Activated CD4-positive, alpha-beta T cell treated with anti-CD3 and anti-CD28 coated beads, Interleukin-2, amount 10 ng/mL, durations not matched to agents 24 days and 14 days (primary cell): Measurements from ENCODE around the gene SUSD6. TPM values are rescaled to one million over a fixed set of nuclear protein-coding genes. Genes with fewer than 3 reads are reported as not detected.
A peak's percentile ranks its signal among the peaks of the same experiment; 100 is the strongest.
"Not testable (repeated sequence)": the region's sequence is repeated elsewhere in the genome, so short reads cannot be mapped to it uniquely, and the experiment has no call there.

Source experiments
- DNase-seq: peaks from one replicate; pipeline ENCODE4 v3.0.0; 2022
- H3K27ac Mint-ChIP-seq: one replicate; pipeline ENCODE4 v1.8.0; 2022; ENCODE audit warnings: mild to moderate bottlenecking, mixed read lengths
- H3K27me3 Mint-ChIP-seq: one replicate; pipeline ENCODE4 v1.8.0; 2022; ENCODE audit warnings: mixed read lengths
- H3K36me3 Mint-ChIP-seq: one replicate; pipeline ENCODE4 v1.8.0; 2022; ENCODE audit warnings: low read depth, mild to moderate bottlenecking, mixed read lengths
- H3K4me1 Mint-ChIP-seq: one replicate; pipeline ENCODE4 v1.8.0; 2021; ENCODE audit warnings: mixed read lengths
- H3K4me3 Mint-ChIP-seq: one replicate; pipeline ENCODE4 v1.8.0; 2022; ENCODE audit warnings: mild to moderate bottlenecking, moderate library complexity, mixed read lengths
- H3K9me3 Mint-ChIP-seq: one replicate; pipeline ENCODE4 v1.8.0; 2021; ENCODE audit warnings: mixed read lengths
- intact Hi-C: fragments of 100-400 bp; cut with micrococcal nuclease; formaldehyde crosslinking; loops from one replicate; pipeline ENCODE4 v1.15.1; 2023
- total RNA-seq: library from RNA; stranded (reverse); gene quantifications from 2 replicates; pipeline ENCODE4 v1.2.3, GENCODE V29; 2022

The SUSD6 gene
- total RNA-seq, 1 donor from 2014 or later, result 78.9 TPM

DNA sequence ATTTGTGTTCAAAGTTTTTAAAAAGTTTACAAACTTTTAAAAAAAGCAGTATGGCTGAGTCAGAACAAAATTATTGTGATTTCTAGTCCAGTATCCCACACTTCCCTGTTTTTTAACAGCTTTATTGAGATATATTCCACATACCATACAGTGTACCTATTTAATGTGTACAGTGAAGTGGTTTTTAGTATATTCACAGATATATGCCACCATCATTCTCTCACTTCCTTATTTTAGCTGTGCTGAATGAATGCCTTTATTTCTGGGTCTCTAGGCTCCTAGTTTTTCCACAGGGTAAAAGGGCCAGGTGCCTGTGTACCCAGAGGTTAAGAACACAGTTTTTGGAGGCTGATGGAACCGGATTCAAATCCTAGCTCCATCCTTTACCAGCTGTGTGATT lies 96.7 kb downstream of the SUSD6 start:
- no peak for DNase-seq
- Mint-ChIP-seq H3K4me1 (peaks cover 65% of the 10 kb centered on the region), H3K27me3 (no peaks in the 10 kb centered on the region), H3K9me3 (no peaks in the 10 kb centered on the region), H3K4me3 (no peak overlapping the region), H3K27ac (no peak overlapping the region), H3K36me3 (peaks cover 80% of the 10 kb centered on the region)
- intact Hi-C loops, result no loop called here

DNA sequence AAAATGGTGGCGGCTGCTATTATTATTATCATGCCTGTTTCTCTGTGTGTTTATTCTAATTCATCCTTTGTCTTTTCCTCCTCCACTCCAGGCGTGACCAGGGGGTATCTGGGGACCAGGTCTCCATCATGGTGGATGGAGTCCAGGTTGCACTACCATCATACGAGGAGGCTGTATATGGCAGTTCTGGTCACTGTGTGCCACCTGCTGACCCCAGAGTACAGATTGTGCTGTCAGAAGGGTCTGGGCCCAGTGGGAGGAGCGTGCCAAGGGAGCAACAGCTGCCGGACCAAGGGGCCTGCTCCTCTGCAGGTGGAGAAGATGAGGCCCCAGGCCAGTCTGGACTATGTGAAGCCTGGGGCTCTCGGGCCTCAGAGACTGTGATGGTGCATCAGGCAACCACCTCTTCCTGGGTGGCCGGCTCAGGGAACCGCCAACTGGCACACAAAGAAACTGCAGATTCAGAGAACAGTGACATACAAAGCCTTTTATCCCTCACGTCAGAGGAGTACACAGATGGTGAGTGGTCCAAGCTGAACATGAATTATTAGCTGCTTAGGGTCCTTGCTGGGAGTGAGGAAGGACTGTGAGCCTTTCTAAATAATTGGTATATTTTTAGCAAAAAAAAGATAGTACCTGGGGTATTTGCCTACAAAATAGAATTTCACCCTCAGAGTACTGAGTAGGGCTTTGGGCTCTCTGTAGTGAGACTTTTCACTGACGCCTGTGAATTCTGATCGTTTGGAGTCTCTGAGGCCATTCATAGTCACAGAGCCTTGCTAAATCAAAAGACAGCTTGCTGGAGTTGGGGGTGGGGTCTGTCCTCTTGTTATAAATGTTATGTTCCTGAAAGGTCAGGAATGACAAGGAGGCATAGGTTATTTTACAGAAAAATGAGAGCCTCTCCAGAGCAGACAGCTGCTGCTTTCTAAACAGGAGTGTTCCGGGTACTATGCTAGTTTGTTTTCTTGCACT lies 97.5 kb downstream of the SUSD6 start:
- intact Hi-C loops, result no loop called here
- H3K4me3 Mint-ChIP-seq, result no peak overlapping the region
- H3K27me3 Mint-ChIP-seq, result no peaks in the 10 kb centered on the region
- H3K4me1 Mint-ChIP-seq, result peaks cover 63% of the 10 kb centered on the region
- H3K9me3 Mint-ChIP-seq, result no peaks in the 10 kb centered on the region
- H3K27ac Mint-ChIP-seq, result peak overlapping the region; percentile 69
- H3K36me3 Mint-ChIP-seq, result peaks cover 80% of the 10 kb centered on the region
- DNase-seq, result peak; percentile 80

DNA sequence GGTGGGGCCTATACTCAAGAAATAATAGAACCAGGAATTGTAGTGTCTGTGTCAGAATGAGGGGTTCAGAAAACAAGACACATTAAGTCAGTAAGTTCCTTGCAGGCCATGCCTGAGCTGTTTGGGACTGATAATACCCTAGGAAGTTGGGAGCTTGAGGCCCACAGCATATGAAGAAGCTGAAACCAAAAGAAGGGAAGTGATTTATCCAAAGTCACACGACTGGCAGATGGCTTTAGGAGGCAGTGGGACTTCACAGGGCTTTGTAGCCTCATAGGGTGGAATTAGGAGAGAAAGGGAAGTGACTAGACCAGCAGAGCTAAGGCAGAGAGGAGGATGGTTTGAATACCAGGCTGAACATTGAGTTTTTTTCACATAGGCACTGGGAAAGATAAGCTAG lies 99.0 kb downstream of the SUSD6 start:
- DNase-seq, result no peak
- H3K36me3 Mint-ChIP-seq, result peaks cover 79% of the 10 kb centered on the region
- H3K9me3 Mint-ChIP-seq, result no peaks in the 10 kb centered on the region
- peaks cover 63% of the 10 kb centered on the region for H3K4me1 Mint-ChIP-seq
- H3K27ac Mint-ChIP-seq, result peak overlapping the region; percentile 8
- H3K27me3 Mint-ChIP-seq, result no peaks in the 10 kb centered on the region
- H3K4me3 Mint-ChIP-seq, result no peak overlapping the region
- intact Hi-C loops, result no loop called here

DNA sequence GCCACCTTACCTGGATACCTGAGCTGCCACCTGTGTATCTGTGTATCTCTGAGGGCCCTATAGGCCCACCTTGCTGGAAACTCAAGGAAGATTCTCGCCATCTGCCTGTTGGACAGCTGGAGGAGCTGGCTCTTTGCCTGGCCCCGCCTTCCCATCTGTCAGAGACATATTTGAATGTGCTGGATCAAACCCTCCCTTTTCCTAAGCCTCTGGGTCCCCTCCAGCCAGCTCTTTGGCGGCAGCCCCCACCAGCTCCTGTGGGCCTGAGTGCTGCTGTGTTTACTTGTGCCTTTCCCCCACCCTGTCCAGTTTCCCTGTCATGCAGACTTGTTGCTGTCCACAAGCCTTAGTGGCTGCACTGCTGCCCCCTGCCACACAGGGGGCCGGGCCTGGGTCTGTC lies 99.7 kb downstream of the SUSD6 start:
- H3K4me3 Mint-ChIP-seq, result no peak overlapping the region
- peaks cover 77% of the 10 kb centered on the region for H3K36me3 Mint-ChIP-seq
- no peaks in the 10 kb centered on the region for H3K27me3 Mint-ChIP-seq
- no peaks in the 10 kb centered on the region for H3K9me3 Mint-ChIP-seq
- no peak for DNase-seq
- H3K4me1 Mint-ChIP-seq, result peaks cover 61% of the 10 kb centered on the region
- intact Hi-C loops, result no loop called here
- peak overlapping the region; percentile 67 for H3K27ac Mint-ChIP-seq

DNA sequence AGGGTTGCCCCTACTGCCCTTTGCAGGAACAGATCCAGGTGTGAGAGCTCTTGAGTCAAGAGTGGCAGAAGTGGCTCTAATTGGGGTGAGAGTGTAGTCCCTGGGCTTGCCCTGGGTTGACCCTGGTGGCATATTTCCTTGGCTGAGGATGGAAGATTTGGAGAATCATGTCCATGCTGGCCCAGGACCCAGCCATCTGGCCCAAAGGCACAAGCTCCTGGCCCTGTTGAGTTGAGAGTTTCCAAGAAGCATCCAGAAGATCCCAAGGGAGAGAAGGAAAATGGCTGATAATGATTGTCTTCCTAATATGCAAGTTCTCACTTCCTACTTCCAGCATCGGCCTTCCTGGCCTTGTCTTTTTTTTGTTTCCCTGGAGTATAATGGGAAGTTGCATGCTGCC lies 100.1 kb downstream of the SUSD6 start:
- Mint-ChIP-seq H3K4me3 (no peak overlapping the region), H3K4me1 (peaks cover 65% of the 10 kb centered on the region), H3K36me3 (peaks cover 79% of the 10 kb centered on the region), H3K27ac (peak overlapping the region; percentile 67), H3K9me3 (no peaks in the 10 kb centered on the region), H3K27me3 (no peaks in the 10 kb centered on the region)
- intact Hi-C loops, result no loop called here
- no peak for DNase-seq

DNA sequence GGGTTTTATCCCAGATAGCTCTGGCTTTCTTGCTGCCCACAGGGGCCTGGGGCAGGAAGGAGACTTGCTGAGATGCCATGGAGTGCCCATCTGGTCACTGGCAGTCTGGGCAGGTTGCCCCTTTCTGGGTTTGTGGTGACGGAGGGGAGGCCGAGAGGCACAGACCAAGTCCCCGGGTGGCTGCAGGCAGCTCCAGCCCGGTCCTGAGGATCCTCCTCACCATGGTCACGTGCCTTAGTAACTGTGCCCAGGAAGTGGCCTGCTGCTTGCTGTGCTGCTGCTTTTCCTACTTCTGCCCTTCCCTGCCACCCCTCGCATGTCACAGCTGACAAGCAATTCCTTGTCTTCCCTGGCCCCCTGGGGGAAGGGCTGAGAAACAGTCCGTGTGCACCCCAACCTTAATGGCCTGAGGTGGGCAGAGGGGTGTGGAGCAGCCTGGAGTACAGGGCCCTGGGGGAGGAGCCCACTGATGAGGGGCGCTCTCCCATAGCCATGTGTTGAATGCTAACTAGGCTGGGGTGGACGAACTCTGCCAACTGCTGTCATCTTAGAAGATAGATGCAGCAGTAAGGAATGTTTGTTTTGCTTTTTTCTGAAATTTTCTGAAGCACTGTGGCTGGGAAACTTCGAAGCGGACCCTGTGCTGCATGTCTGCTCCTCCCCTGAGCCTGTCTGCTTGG lies 100.6 kb downstream of the SUSD6 start:
- peaks cover 65% of the 10 kb centered on the region for H3K4me1 Mint-ChIP-seq
- H3K27ac Mint-ChIP-seq, result peak overlapping the region; percentile 93
- intact Hi-C loops, result no loop called here
- peak overlapping the region; percentile 62 for H3K4me3 Mint-ChIP-seq
- no peaks in the 10 kb centered on the region for H3K27me3 Mint-ChIP-seq
- H3K36me3 Mint-ChIP-seq, result peaks cover 79% of the 10 kb centered on the region
- no peak for DNase-seq
- H3K9me3 Mint-ChIP-seq, result no peaks in the 10 kb centered on the region

DNA sequence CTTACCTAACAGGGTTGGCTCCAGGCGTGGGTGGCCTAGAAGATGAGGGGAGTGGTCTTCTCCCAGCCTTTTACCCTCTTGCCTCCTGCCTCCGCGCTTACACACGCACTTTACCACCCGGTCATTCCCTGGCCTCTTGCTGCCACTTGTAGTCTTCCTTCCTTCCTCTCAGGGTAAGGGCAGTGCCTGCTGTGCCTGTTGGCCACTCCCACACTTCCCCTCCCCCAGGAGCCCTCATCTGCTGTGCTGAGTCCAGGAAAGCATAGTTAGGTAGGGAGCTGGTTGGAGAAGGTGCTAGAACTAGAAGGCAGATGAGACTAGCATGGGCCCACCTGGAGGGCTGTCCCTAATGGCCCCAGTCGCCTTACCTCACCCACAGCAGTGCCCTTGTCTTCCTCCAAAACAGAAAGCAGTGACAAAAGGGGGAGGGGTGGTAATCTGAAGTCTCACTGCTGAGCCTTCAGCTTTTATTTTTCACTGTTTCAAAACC lies 101.2 kb downstream of the SUSD6 start:
- Mint-ChIP-seq H3K4me3 (peak overlapping the region; percentile 62), H3K4me1 (peaks cover 68% of the 10 kb centered on the region), H3K36me3 (peaks cover 76% of the 10 kb centered on the region), H3K9me3 (no peaks in the 10 kb centered on the region), H3K27ac (peak overlapping the region; percentile 93), H3K27me3 (no peaks in the 10 kb centered on the region)
- peak; percentile 84 for DNase-seq
- intact Hi-C loops, result no loop called here

DNA sequence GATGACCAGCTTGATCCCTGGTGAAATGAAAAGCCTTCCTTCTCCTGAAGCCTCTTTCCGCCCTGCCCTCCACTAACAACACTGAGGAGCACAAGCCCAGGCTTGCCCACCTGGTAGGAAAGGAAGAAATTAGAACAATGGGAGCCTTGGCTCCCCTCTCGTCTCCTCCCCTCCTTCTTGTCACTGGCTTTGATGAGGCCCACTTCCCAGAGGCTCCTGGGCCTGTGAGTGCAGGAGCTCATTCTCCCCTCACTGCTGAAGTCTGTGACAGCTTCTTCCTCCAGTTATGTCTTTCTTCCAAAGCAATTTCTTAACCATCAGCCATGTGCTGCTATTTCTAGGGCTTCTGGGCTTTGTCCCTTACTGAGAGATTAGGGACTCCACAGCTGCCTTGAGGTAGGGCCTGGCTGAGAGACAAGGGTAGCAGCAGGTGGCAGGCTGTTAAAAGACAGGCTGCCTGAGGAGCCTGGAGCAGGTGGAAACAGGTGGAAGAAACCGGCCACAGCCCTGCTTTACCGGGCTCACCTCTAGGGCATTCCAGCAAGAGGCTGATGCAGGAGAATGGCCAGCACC lies 101.9 kb downstream of the SUSD6 start:
- intact Hi-C loops, result no loop called here
- Mint-ChIP-seq H3K4me1 (peaks cover 71% of the 10 kb centered on the region), H3K36me3 (peaks cover 72% of the 10 kb centered on the region)

DNA sequence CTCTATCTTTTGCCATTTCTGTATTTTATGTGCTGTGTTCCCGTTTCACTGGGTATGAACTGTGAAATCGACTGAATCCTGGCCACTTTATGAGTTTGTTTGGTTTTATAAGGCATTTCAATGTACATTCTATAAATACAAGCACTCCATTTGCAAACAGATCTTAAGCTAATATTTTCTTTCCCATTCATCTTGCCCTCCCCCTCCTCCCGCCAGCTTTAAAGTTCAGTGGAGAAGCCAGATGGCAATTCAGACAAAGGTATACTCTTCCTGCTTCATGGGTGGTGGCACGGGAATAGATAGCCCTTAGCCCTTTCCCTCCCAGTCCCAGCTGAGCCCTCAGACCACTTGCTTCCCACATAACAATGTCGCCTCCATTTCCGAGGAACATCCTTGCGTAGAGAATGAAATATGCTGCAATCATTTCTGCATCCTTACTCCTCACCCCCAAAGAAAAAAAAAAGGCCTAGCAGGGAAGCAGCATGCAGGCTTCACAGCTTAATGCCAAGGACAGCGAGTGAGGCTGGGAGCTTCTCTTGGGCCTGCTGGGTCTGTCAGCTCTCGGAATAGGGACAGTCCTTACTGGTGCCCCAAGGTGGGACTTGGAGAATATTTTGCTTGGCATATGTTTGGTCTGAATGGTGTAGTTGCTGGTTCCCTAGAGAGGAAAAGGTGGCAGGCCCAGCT lies 102.7 kb downstream of the SUSD6 start:
- DNase-seq, result no peak
- intact Hi-C loops, result no loop called here
- no peaks in the 10 kb centered on the region for H3K9me3 Mint-ChIP-seq
- H3K36me3 Mint-ChIP-seq, result peaks cover 68% of the 10 kb centered on the region
- H3K4me1 Mint-ChIP-seq, result peaks cover 72% of the 10 kb centered on the region
- H3K27me3 Mint-ChIP-seq, result no peaks in the 10 kb centered on the region
- peak overlapping the region; percentile 75 for H3K27ac Mint-ChIP-seq
- no peak overlapping the region for H3K4me3 Mint-ChIP-seq

More for the DNA sequence above, 101.9 kb downstream of the SUSD6 start:
- H3K27ac Mint-ChIP-seq, result peak overlapping the region; percentile 93
- peak overlapping the region; percentile 55 for H3K4me3 Mint-ChIP-seq
- no peak for DNase-seq
- no peaks in the 10 kb centered on the region for H3K9me3 Mint-ChIP-seq
- H3K27me3 Mint-ChIP-seq, result no peaks in the 10 kb centered on the region

DNA sequence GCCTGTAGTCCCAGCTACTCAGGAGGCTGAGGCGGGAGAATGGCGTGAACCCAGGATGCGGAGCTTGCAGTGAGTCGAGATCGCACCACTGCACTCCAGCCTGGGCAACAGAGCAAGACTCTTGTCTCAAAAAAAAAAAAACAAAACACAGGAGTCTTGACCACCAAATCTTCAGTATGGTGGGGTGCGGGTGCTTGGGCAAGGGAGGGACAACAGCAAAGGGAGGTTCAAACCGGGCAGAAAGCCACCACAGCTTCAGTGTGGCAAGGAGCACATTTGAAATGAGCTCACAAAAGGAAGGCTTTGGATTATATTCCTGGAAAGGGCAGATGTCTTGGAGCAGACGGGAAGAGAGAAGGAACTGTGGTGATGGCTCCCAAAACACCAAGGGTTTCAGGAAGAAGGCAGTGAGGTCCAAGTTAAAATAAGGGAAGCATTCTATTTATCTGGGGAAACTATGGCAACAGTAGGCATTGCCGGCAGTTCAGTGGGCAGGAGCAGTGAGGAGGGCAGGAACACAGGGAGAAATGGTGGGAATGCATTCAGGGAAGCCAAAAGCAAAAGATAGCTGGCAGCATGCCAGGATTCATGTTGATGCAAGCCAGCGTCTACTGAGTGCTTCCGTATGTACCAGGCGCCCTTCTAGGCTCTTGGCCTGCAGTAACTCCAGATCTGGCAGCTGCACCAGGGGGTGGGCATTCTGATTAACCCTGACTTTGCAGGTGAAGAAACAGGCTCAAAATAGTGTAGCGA lies 104.5 kb downstream of the SUSD6 start:
- peaks cover 73% of the 10 kb centered on the region for H3K4me1 Mint-ChIP-seq
- H3K27ac Mint-ChIP-seq, result peak overlapping the region; percentile 88
- intact Hi-C loops, result loop anchor here (1.0 to 2.0 kb wide), 5 partner anchors 19 to 105 kb away; partner anchors contain the start of gene SUSD6
- DNase-seq, result peak; percentile 70
- H3K27me3 Mint-ChIP-seq, result no peaks in the 10 kb centered on the region
- H3K36me3 Mint-ChIP-seq, result peaks cover 53% of the 10 kb centered on the region
- H3K4me3 Mint-ChIP-seq, result peak overlapping the region; percentile 65
- no peaks in the 10 kb centered on the region for H3K9me3 Mint-ChIP-seq

DNA sequence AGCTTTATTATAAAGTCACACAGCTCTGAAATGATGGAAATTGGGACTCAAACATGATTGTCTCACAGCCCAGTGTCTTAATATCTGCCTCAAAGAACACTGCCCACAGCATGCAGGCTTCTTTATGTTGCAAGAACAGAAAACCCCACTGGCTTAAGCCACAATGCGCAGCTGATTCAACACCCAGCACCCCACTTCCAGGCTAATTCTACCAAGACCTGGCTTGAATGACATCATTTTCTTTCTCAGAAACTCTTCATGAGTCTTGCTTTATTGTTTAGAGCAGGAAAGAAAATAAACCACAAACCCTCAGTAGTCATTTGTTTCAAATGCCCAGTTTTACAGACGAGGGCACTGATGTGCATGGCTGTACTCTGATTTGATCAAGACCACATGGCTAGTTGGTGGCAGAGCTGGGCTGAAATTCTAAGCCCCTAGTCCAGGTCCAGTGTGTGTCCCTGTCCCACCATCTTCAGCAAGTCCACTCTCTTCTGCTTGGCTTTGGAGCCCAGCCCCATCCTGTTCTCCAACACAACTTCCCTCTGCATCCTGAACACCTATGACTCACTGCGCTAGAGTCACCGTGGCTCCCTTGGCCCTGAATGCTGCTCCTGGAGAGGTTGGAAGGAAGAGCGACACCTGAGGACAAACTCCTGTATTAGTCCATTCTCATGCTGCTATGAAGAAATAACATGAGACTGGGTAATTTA lies 105.2 kb downstream of the SUSD6 start:
- peak; percentile 90 for DNase-seq
- Mint-ChIP-seq H3K9me3 (no peaks in the 10 kb centered on the region), H3K4me3 (peak overlapping the region; percentile 65), H3K27me3 (no peaks in the 10 kb centered on the region), H3K36me3 (peaks cover 46% of the 10 kb centered on the region), H3K27ac (peak overlapping the region; percentile 88), H3K4me1 (peaks cover 68% of the 10 kb centered on the region)
- intact Hi-C loops, result loop anchor here (1.0 to 2.0 kb wide), 5 partner anchors 20 to 105 kb away; partner anchors contain the start of gene SUSD6

DNA sequence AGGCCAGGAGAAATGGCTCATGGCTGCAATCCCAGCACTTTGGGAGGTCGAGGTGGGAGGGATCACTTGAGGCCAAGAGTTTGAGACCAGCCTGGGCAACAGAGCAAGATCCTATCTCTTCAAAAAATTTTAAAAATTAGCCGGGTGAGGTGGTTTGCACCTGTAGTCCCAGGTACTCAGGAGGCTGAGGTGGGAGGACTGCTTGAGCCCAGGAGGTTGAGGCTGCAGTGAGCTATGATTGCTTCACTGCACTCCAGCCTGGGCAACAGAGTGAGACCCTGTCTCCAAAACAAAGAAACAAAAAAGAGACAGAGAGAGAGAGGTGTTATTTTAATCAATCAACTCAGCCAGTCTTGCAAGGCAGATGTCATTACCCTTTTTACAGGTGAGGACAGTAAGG lies 107.2 kb downstream of the SUSD6 start:
- H3K4me3 Mint-ChIP-seq, DNase-seq, H3K27me3 Mint-ChIP-seq, intact Hi-C loops, H3K9me3 Mint-ChIP-seq: not testable (repeated sequence)
- peaks cover 29% of the 10 kb centered on the region for H3K36me3 Mint-ChIP-seq
- peak overlapping the region; percentile 45 for H3K27ac Mint-ChIP-seq
- H3K4me1 Mint-ChIP-seq, result peaks cover 53% of the 10 kb centered on the region
